Measurements from ENCODE around the gene DMBX1. TPM values are rescaled to one million over a fixed set of nuclear protein-coding genes. Genes with fewer than 3 reads are reported as not detected.

DMBX1 gene
- 0.60 TPM for polyA plus RNA-seq (2012; ENCODE audit: insufficient read depth, insufficient read length)

DNA sequence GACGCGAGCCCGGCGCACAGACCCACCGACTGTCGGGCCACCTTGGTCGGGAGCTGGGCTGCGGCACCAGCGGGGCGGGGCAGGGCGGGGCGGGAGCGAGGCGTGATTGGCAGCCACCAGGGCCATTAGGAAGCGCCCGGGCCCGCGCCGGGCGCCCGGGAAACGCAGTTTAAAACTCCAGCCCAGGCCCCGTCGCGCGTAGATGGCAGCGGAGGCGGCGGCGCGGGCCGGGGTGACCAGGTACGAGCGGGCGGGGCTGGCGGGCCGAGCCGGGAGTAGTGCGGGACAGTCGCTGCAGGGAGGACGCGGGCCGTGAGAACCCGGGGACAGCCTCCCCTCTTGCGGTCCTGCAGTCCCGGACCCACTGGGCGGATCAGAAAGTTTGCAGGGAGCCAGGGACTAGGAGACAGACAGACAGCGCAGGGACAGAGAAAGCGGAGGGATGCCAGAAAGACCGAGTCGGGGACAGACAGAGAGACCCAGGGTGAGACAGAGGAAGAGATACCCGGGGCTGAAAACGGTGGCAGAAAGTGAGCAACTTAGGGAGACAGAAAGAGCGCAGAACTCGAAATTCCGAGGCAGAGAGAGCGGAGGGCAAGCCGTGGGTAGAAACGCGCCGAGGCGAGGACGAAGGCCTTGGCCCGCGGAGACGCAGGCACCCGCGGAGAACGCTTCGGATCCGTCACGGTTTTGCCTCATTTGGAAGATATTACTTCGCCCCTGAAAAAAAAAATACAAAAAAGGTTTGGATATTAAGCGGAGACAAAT lies at the start of gene DMBX1:
DMBX1 (plus strand) TSS at position 199 of the 768 bp plus-strand sequence. CDS start 17,175 bp downstream, outside the sequence.
- peak within 1 kb of the TSS; percentile 27 for H3K4me3 ChIP-seq (ENCODE audit: low read length)
- DNase-seq (ENCODE audit: low read depth, low spot score): no peak

DNA sequence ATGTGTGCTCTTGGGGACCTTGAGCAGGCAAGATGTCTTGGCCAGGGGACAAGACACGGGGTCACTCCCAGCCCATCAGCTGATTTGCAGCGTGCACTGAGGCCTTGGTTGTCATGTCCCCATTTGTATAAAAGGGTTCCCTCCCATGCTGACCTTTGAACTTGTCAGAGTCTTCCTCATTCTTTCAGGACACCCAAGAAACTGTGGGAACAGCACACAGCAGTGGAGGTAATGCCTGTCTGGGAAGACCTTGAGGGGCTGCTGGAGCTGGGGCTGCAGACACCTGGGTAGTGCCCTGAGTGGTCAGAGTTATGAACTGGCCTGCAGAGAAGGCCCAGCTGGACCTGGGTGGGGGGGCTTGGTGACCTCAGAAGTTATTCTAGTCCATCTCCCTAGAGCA lies 49.2 kb upstream of the DMBX1 start:
- no peak for DNase-seq (ENCODE audit: low read depth, low spot score)
- H3K4me3 ChIP-seq (ENCODE audit: low read length): no peak overlapping the region

DNA sequence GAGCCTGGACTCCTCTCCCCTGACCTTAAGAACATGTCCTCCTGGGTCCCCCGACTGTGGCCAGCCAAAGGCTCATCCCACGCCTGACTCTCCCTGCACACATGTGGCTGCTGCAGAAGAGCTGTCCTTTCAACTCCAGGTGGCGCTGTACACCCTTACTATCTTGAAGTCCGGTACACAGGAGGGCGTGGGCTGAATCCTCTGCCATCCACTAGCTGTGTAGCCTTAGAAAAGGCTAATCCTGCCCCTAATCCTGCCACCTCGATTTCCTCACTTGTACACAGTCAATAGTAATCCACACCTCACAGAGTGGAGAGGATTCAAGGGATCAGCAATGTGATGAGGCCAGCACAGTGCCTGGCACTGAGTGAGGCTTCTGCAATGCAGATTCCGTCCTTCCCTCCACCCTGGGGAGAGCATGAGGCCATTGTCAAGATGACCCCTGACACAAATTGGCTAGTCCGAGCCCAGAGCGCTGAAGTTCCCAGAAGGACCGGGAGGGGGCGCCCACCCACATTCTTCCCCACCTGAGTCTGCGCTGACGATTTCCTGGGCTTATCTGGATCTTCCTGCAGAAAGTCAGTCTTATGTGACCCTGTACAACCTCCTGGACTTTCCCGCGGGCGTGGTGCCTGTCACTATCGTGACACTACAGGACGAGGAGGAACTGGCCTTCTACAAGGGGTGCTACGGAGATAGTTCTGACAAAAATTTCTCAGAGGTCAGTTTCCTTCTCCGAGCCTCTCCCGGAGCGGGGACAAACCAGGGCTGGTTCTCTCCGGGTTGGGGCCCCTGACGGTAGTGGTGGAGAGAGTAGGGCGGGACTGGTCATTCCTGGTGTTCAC lies 47.1 kb upstream of the DMBX1 start:
- peak; percentile 63 for DNase-seq (ENCODE audit: low read depth, low spot score)
- H3K4me3 ChIP-seq (ENCODE audit: low read length): peak overlapping the region; percentile 48

DNA sequence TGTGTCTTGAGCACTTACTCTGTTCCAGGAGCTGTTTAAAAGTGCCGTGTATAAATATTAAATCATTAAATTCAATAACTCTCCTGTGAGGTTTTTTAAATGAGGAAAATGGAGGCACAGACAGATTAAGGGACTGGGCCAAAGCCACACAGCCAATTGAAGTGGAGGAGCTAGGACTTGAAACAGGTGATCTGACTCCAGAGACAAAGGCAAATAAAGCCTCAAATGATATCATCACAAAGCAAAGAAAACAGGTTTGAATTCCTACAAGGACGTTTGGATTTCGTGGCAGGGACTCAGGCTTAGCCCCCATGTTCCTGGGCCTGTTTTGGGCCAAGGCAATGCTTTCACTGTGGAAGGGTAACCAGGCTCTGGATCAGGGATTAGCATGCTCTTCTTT lies 45.2 kb upstream of the DMBX1 start:
- H3K4me3 ChIP-seq (ENCODE audit: low read length): no peak overlapping the region
- no peak for DNase-seq (ENCODE audit: low read depth, low spot score)

DNA sequence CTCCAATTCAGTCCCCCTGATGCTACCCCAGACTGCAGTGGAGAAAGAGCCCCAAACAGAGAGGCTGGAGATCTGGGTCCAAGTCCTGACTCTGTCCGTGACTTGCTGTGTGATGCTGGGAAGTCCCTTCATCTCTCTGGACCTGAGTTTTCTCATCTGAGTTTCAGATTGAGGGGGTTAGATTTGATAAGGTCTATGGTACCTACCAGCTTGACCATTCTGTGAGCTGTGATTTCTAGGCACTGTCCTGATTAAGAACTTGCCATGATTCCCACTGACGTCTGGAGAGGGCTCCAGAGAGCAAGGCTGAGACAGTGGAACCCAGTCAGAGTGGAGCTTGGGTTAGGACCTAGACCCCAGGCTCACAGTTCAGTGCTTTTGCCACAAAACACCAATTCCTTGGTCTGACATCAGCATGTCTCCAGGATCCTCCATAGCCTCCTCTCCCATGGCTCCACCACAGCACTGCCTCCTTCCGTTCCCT lies 43.8 kb upstream of the DMBX1 start:
- H3K4me3 ChIP-seq (ENCODE audit: low read length): no peak overlapping the region
- DNase-seq (ENCODE audit: low read depth, low spot score): no peak

DNA sequence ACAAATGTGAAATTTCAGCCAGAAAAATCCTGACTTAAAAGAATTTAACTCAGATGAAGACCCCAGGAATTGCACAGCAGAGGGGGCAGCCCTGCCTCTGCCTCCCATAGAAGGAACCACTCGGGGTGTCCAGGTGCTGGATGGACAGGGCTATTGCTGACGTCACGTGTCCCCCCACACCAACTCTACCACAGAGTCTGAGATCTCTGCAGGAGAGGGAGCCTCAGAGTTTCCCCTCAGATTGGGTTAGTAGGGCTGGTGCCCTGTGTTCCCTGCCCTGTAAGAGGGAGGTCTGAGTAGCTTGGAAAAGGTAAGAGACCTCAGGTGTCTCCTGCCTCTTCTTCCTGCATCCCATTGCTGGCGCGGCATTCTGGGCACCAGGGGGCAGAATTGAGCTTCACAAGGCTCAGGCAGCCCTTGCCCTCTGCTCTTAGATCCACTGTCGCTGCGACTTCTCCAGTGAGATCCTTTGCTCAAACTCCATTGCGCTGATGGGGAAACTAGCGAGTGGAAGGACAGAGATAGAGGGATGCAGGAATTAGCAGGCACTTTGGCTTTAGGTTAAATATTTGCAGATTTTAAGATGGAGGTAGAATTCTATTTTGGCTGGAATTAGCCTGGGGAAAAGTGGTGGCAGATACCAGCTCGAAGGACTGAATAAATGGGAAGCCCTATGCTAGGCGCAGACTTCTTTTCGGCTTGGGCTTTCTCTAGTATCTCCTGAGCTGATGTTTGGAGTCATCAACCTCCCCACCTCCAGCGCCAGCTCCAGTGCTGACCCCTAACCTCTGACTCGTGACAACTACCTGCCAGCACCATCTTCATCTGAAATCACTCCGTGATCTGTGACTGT lies 42.8 kb upstream of the DMBX1 start:
- DNase-seq (ENCODE audit: low read depth, low spot score): peak; percentile 58
- no peak overlapping the region for H3K4me3 ChIP-seq (ENCODE audit: low read length)

DNA sequence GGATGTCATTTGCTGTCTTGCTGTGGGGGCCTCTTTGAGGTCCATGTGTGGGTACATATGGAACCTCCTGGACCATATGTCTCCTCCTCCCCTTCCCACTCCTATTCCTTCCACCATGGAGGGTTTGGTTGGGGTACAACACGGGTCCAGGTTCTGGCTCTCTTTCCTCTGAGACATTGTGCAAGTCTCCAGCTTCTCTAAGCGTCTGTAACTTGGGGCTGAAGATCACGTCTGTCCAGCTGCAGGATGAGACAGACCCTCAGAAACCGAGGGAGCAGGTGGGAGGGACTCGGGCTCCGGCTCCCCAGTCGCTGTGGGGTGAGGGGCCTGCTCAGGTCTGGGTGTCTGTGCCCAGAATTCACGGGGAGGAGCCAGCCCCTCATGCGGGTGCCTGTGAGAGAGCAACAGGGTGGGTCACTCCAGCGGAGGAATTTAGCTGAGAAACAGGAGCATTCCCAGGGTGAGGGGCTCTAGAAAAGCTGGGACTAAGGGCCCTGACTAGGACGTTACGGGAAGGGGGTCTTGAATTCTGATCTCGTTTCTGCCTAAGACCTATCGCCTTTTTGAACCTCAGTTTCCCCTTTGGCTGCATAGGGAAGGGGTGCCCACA lies 42.0 kb upstream of the DMBX1 start:
- no peak for DNase-seq (ENCODE audit: low read depth, low spot score)
- H3K4me3 ChIP-seq (ENCODE audit: low read length): no peak overlapping the region

DNA sequence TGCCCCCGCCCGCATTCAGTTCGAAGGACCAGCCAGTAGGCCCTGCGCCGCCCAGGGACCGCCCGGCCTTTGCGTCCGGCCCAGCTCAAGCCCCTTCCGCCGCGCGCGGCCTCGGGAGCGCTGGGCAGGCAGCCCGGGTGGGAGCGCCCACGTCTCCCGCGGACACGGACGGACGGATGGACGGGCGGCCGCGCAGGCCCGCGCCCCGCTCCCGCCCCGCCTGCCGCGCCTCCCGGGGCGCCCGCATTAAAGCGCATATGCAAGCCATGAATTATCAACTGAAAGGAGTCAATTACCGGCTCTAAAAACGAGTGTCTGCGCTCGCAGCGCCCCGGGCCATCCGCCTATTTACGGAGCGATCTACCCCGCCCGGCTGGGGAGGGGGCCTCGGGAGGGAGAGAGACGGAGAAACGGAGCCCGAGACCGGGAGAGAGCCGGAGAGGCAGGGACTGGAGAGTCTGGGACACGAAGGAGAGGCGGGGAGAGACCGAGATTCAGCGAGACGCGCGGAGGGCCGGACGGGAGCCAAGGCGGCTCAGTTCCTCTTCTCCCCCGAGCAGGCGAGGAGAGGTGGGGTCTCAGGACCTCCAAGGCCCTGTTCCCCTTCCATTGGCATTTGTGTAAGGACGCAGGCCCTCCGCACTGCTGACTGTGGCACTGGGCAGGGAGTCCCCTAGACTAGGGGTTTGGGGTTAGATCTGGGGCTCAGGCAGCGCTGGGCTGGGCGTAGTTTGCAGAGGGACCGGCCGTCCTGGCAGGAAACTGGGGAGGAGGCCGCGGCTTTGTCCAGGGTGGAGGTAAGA lies 41.3 kb upstream of the DMBX1 start:
- DNase-seq (ENCODE audit: low read depth, low spot score): no peak
- H3K4me3 ChIP-seq (ENCODE audit: low read length): no peak overlapping the region

DNA sequence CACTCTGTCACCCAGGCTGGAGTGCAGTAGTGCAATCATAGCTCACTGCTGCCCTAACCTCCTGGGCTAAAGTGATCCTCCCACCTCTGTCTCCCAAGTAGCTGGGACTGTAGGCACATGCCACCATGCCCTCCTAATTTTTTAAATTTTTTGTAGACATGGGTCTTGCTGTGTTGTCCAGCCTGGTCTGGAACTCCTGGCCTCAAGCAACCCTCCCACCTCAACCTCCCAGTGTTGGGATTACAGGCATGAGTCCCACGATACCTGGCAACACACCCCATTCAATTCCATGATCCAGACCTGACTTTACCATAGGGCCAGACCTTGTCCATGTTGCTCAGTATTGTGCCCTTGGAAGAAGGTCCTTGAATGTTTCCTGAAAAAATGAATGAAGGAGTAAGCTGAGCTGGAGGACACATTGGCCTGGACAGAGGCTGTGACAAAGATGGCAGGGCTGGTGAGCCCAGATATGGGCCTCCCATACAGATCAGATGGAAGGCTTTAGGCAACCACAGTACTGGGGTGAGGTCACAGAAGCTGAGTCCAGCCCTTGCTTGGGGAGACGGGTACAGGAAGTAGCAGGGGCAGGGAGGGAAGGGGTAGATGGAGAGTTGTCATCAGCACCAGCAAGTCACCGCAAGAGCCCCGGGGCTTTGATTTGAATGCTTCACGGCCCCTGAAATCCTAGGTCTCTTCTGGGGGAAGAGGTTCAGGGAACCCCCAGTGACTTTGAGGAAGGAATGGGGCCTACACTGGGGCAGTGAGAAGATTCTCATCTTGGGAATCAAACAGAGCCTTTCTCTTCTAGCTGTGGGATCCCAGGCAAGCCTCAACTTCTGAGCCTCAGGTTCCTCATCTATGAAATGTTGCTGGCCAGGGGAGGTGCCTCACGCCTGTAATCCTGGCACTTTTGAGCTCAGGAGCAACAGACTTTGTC lies 40.1 kb upstream of the DMBX1 start:
- DNase-seq (ENCODE audit: low read depth, low spot score): no peak
- H3K4me3 ChIP-seq (ENCODE audit: low read length): no peak overlapping the region

DNA sequence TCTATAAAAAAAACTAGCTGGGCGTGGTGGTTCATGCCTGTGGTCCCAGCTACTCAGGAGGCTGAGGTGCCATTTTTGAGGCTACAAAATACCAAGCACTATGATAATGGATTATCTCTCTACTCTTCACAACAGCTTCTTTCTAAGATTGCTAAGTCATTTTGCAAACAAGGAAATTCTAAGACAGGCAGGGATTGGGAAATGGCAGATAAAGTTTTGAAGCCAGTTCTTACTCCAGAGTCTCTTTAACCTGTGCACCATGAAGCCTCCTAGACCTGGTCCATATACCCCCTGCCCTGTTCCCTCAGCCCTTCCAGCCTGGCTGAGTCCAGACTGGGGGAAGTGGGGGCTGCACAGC lies 39.5 kb upstream of the DMBX1 start:
- no peak overlapping the region for H3K4me3 ChIP-seq (ENCODE audit: low read length)
- no peak for DNase-seq (ENCODE audit: low read depth, low spot score)

DNA sequence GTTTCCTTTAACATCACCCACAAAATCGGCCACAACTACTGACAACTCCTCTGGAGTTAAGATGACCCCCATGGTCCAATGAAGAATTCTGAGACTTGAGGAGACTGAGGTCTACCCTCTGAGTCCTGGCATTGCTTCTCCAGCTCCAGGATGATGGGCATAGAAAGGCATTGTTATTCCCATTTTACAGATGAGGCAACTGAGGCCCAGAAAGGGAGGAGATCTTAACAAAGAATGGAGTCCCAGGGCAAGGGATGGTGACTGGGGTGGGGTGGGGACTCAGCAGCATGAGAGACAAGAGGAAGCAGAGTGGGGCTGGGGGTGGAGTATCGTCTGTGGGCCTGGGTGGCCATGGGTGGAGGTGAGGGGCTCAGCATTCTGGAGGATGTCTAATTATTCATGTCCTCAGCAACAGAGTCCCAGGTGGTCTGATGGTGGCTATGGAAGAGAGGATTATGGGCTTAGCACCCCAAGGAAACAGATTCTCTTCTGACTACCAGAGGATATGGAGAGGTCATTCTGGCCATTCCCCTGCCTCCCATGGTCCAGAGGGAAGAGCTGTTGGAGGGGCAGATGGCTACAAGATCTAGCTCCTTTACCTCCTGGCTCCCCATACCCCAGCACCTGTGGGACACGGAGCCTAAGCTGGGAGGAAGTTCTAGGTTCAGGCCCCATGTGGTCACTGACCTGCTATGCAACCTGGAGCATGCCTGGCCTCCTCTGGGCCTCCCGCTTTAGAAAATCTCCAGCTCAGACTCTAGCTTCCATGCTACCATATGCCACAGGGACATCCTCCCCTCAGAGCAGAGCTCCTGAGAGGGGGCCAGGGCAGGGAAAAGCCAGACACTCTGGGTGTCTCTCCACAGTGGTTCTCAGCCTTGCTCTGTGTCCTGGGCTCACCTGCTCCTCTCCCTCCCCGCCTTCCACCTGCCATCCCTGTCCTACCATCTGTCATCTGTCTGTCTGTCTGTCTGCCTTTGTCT lies 37.4 kb upstream of the DMBX1 start:
- no peak overlapping the region for H3K4me3 ChIP-seq (ENCODE audit: low read length)
- no peak for DNase-seq (ENCODE audit: low read depth, low spot score)

DNA sequence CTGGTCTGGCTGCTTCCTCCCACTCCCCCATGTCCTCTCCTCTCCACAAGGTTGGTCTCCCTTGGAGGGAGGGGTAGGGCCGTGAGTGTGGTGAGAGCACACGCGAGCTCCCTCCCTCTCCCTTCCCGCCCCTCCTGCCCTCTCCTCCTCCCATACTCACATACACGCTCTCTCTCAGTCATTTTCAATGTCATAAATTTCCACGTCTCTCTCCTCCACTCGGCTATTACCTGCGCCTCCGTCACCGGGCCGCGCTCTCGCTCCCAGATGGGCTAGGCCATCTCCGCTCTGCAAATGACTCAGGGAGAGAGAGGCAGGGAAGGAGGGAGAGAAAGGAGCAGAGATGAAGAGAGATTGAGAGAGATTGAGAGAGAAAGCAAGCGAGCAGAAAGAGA lies 36.7 kb upstream of the DMBX1 start:
- DNase-seq (ENCODE audit: low read depth, low spot score): no peak
- H3K4me3 ChIP-seq (ENCODE audit: low read length): no peak overlapping the region

DNA sequence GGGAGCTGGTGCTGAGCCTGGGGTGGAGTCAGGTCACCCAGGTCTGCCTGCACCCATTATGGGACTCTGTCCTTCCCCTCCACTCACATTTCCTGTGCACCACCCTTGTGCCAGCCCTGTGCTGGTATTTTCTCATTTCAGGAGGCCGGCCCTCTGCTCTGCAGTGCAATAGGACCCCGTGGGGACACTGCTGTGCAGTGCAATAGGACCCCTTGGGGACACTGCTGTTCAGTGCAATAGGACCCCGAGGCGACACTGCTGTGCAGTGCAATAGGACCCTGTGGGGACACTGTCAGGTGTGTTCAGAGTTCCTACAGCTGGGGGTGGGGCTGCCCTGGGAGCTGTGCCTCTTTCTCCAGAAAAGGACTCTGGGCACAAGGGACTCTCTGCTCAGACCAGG lies 36.2 kb upstream of the DMBX1 start:
- no peak for DNase-seq (ENCODE audit: low read depth, low spot score)
- H3K4me3 ChIP-seq (ENCODE audit: low read length): no peak overlapping the region

DNA sequence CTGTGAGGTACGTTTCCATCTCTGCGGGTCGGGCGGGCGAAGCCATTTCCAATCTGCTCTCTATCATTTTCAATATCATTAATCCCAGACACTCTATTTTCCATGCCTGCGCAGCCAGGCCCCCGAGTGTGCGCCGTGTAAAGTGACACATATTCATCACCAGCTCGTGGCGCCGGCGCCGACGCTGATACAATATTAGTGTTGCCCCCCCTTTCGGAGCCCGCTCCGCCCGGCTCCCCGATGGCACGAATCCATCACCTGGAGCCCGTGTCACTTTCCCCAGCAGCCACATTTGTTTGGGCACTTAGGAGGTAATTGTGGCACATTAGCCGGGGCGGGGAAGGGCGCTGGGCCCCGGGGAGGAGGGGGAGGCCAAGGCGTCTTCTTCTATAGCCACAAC lies 33.7 kb upstream of the DMBX1 start:
- no peak overlapping the region for H3K4me3 ChIP-seq (ENCODE audit: low read length)
- DNase-seq (ENCODE audit: low read depth, low spot score): no peak

DNA sequence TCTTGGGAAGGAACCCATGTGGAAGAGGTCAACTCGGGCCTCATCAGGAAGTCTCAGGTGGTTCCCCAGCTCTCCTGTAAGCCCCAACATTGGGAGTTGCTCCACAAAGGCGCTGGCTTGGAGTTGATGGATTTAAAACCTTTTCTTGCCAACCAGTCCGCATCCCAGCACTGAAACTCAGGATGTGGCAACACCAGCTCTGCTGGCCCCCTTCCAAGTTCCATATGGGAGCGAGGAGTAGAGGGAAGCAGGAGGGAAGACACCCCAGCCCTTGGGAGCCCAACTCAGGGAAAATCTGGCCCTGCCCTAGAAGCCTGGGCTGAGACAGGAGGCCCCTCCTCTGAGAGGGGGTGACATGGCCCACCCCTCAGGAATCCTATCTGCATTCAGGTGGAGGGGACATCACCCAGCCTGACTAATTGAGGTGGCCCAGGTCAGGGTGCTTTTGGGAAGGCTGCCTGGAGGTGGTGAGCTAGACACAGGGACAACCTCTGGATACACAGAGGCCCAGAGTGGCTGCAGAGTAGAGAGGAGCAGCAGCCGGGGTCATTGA lies 33.1 kb upstream of the DMBX1 start:
- H3K4me3 ChIP-seq (ENCODE audit: low read length): no peak overlapping the region
- DNase-seq (ENCODE audit: low read depth, low spot score): no peak

DNA sequence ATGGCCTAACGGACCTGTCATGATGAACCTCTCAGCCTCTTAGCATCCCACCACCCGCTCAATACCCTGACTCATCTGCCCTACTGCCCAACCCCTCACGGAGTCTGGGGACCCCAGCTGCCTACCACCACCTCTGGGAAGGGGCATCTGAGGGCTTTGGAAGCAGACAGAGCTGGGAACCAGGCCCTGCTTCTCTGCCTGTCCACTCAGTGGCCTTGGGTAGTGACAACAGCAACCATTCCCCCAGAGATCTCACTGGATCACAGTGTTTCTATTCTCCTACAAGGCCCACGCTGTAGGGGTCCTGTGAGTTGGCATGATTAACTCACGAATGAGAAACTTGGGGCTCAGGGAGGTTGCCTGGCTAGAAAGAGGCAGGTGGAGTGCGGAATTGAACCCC lies 32.5 kb upstream of the DMBX1 start:
- no peak for DNase-seq (ENCODE audit: low read depth, low spot score)
- H3K4me3 ChIP-seq (ENCODE audit: low read length): no peak overlapping the region

Measured in Jurkat, Clone E6-1 (cell line).